Astrocyte (in vitro differentiated cells and primary cell): ENCODE measurements around the gene FCN1.

Source experiments
- EZH2 ChIP-seq: IDR thresholded peaks from 2 replicates; pipeline ENCODE4 v1.6.1; 2012; ENCODE audit warnings: mild to moderate bottlenecking, low read length, inconsistent platforms; ENCODE audit not compliant: insufficient read depth
- TF ChIP-seq, protein P1 (sequence below): IDR thresholded peaks from 2 replicates; pipeline ENCODE4 v1.5.1; 2011; ENCODE audit warnings: low read depth, mild to moderate bottlenecking, inconsistent platforms, low read length, moderate library complexity; ENCODE audit not compliant: insufficient read depth

DNA sequence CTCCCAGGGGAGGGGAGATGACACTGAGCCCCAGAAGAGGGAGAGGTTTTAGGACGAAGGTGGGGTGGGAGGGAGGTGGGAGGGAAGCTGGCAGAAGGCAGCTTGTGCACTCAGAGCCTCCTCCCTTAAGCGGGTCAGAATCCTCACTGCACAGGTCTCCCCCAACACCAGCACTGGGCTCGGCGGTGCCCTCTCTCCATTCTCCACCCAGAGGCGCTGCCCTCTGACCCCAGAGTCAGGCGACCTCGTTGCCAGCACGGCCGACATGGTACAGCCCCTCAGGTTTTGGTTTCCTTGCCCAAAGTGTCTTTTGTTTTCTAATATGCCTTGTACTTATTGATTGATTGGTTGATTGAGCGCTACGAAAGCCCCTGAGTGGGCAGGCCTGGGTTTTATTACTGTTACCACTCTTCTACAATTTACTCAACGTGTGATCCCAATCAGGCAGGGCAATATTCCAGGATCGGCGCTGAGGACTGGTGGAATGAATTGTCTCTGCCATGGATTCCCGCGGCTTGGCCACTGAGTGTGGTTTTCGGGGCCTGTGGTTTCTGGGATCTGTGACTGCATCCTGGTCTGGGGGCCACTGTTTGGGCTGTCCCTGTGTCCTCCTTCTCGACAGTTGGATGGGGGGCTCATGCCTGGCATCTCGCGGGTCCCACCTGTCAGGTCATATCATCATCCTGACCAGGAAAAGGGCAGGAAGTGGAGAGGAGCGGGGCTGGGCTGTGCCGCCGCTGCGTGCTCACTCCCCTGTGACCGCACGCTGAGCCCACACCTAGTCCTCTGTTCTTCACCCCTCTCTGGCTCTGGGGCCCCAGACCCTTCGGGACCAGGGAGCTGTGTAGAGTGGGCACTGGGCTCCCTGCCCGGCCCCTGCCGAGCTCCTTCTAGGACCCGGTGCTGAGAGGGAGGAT is 46.7 kb downstream of the FCN1 start:
- TF ChIP-seq, protein P1, sequence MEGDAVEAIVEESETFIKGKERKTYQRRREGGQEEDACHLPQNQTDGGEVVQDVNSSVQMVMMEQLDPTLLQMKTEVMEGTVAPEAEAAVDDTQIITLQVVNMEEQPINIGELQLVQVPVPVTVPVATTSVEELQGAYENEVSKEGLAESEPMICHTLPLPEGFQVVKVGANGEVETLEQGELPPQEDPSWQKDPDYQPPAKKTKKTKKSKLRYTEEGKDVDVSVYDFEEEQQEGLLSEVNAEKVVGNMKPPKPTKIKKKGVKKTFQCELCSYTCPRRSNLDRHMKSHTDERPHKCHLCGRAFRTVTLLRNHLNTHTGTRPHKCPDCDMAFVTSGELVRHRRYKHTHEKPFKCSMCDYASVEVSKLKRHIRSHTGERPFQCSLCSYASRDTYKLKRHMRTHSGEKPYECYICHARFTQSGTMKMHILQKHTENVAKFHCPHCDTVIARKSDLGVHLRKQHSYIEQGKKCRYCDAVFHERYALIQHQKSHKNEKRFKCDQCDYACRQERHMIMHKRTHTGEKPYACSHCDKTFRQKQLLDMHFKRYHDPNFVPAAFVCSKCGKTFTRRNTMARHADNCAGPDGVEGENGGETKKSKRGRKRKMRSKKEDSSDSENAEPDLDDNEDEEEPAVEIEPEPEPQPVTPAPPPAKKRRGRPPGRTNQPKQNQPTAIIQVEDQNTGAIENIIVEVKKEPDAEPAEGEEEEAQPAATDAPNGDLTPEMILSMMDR: no peak
- no peak for TF ChIP-seq EZH2
